HepG2 (cell line): ENCODE measurements around the gene SNX15. TPM values are rescaled to one million over a fixed set of nuclear protein-coding genes. Genes with fewer than 3 reads are reported as not detected.

Experiments used
- DZIP1 ChIP-seq: sonication (generic); formaldehyde crosslinking; IDR thresholded peaks from 2 replicates; pipeline ENCODE4 v1.5.0; 2020; ENCODE audit warnings: mild to moderate bottlenecking, missing genetic modification reagents
- ESRRA ChIP-seq: sonication (generic); formaldehyde crosslinking; IDR thresholded peaks from 2 replicates; pipeline ENCODE4 v1.5.1; 2020; ENCODE audit warnings: mild to moderate bottlenecking, low read depth, missing genetic modification reagents
- HMG20B ChIP-seq: conservative IDR thresholded peaks from 2 replicates; pipeline ENCODE4 v1.6.1; 2016; ENCODE audit warnings: missing genetic modification reagents, missing compliant biosample characterization
- MXD1 ChIP-seq: sonication (generic); formaldehyde crosslinking; IDR thresholded peaks from 2 replicates; pipeline ENCODE4 v1.4.0; 2020; ENCODE audit warnings: mild to moderate bottlenecking, missing genetic modification reagents
- NR0B2 ChIP-seq: sonication (generic); formaldehyde crosslinking; IDR thresholded peaks from 2 replicates; pipeline ENCODE4 v1.4.0; 2020; ENCODE audit warnings: mild to moderate bottlenecking, missing genetic modification reagents
- PAWR ChIP-seq: sonication (generic); formaldehyde crosslinking; IDR thresholded peaks from 2 replicates; pipeline ENCODE4 v1.4.0; 2020; ENCODE audit warnings: missing genetic modification reagents, mild to moderate bottlenecking, borderline replicate concordance
- SRSF4 ChIP-seq: fragments of 200-400 bp; formaldehyde crosslinking; IDR thresholded peaks from one replicate; pipeline ENCODE4 v1.6.1; 2018; ENCODE audit warnings: mild to moderate bottlenecking, low read depth, low read length, moderate library complexity; ENCODE audit not compliant: poor library complexity, severe bottlenecking
- ZNF138 ChIP-seq: sonication (generic); formaldehyde crosslinking; IDR thresholded peaks from 2 replicates; pipeline ENCODE4 v1.5.0; 2020; ENCODE audit warnings: mild to moderate bottlenecking, low read depth, missing genetic modification reagents
- ZNF20 ChIP-seq: sonication (generic); formaldehyde crosslinking; IDR thresholded peaks from 2 replicates; pipeline ENCODE4 v1.4.0; 2020; ENCODE audit warnings: mild to moderate bottlenecking, moderate library complexity, missing genetic modification reagents
- ZNF24 ChIP-seq: fragments of 450-650 bp; IDR thresholded peaks from 2 replicates; pipeline ENCODE4 v1.6.1; 2017; ENCODE audit warnings: antibody characterized with exemption, mild to moderate bottlenecking
- ZNF329 ChIP-seq: sonication (generic); formaldehyde crosslinking; IDR thresholded peaks from 2 replicates; pipeline ENCODE4 v1.9.0; 2021; ENCODE audit warnings: low read depth, mild to moderate bottlenecking, missing genetic modification reagents
- polyA plus RNA-seq, 8 experiments: library from polyadenylated mRNA; depleted of rRNA in 3 of 8; stranded (reverse) in 7 of 8; unstranded in 1 of 8; fragments of >200 nt; fragmentation: Illumina TruSeq in 4 of 8; extraction: Trizol in 4 of 8; gene quantifications; 2 replicates each; pipeline versions ENCODE4 v1.2.1 to v1.2.3, GENCODE V29; 2011 to 2016; ENCODE audit warnings: low read depth in 4 of 8, missing spikeins in 1 of 8, mixed read lengths in 1 of 8; ENCODE audit not compliant: insufficient read depth in 1 of 8
- total RNA-seq, 5 experiments: library from RNA; depleted of rRNA; stranded (reverse); fragments of >200 nt; fragmentation: Illumina TruSeq; extraction: Trizol; gene quantifications; 2 replicates each; pipeline ENCODE4 v1.2.3, GENCODE V29; 2016; ENCODE audit warnings: low read depth in 1 of 5
- TF ChIP-seq, protein P1 (sequence below): sonication (generic); formaldehyde crosslinking; conservative IDR thresholded peaks from 2 replicates; pipeline ENCODE4 v1.4.0; 2020; ENCODE audit warnings: missing genetic modification reagents
- TF ChIP-seq, protein P2 (sequence below): sonication (generic); formaldehyde crosslinking; conservative IDR thresholded peaks from 2 replicates; pipeline ENCODE4 v1.4.0; 2020; ENCODE audit warnings: missing genetic modification reagents
- TF ChIP-seq, protein P3 (sequence below): sonication (generic); formaldehyde crosslinking; IDR thresholded peaks from 2 replicates; pipeline ENCODE4 v1.4.0; 2020; ENCODE audit warnings: mild to moderate bottlenecking, missing genetic modification reagents
- TF ChIP-seq, protein P4 (sequence below): sonication (generic); formaldehyde crosslinking; IDR thresholded peaks from 2 replicates; pipeline ENCODE4 v1.4.0; 2020; ENCODE audit warnings: missing genetic modification reagents

SNX15 gene
- total and polyA plus RNA-seq, 2 of the 13 experiments (the other 11 are each of a cell fraction or from before 2014, with no cell fraction given), result 19.1 to 22.6 TPM

DNA sequence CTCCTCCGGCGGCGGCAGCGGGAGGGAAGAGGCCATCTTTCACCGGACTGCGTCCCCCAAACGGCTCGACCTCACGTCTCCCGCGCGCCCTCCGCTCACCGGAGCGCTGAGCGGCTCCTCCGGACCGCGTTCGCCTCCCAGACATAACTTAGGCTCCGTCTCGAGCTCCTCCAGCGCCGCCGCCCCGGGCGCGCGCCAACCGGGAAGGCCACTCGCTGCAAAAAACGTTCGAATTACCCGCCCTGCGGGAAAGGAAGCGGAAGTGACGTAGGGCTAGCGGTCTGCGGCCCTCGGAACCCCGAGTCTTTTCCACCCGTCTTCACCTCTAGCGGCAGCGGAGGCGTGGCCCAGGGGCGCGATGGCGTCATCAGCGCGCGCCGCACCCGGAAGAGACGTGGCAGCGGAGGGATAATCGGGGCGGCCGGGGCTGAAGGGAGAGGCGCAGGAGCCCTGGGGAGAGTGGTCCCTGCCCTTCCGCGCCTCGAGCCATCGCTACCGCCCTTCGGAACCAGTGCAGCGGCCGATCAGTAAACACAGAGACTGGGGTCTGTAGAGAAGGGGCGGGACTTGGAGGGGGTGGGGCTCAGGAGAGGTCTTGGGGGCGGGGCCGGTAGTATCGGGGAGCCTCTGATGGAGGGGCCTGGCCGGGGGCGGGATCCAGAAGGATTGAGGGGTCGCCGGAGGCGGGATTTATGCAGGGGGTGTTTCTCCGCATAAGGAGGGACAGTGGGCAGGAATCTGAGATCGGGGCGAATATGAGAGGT lies 56.8 kb downstream of the SNX15 start, which contains the start of the genes CDCA5 and ZFPL1 (continued):
- TF ChIP-seq PAWR, result no peak
- TF ChIP-seq SRSF4, result no peak
- TF ChIP-seq, protein P1, sequence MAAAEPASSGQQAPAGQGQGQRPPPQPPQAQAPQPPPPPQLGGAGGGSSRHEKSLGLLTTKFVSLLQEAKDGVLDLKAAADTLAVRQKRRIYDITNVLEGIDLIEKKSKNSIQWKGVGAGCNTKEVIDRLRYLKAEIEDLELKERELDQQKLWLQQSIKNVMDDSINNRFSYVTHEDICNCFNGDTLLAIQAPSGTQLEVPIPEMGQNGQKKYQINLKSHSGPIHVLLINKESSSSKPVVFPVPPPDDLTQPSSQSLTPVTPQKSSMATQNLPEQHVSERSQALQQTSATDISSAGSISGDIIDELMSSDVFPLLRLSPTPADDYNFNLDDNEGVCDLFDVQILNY (CRISPR knock-in tag), result peak; percentile 100
- TF ChIP-seq MXD1 (CRISPR knock-in tag), result peak; percentile 82
- no peak for TF ChIP-seq HMG20B (CRISPR knock-in tag)
- TF ChIP-seq, protein P2, sequence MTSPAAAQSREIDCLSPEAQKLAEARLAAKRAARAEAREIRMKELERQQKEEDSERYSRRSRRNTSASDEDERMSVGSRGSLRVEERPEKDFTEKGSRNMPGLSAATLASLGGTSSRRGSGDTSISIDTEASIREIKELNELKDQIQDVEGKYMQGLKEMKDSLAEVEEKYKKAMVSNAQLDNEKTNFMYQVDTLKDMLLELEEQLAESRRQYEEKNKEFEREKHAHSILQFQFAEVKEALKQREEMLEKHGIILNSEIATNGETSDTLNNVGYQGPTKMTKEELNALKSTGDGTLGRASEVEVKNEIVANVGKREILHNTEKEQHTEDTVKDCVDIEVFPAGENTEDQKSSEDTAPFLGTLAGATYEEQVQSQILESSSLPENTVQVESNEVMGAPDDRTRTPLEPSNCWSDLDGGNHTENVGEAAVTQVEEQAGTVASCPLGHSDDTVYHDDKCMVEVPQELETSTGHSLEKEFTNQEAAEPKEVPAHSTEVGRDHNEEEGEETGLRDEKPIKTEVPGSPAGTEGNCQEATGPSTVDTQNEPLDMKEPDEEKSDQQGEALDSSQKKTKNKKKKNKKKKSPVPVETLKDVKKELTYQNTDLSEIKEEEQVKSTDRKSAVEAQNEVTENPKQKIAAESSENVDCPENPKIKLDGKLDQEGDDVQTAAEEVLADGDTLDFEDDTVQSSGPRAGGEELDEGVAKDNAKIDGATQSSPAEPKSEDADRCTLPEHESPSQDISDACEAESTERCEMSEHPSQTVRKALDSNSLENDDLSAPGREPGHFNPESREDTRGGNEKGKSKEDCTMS (CRISPR knock-in tag), result no peak
- no peak for TF ChIP-seq DZIP1
- TF ChIP-seq ZNF24, result no peak
- TF ChIP-seq ESRRA (CRISPR knock-in tag), result peak; percentile 33; the same call in 1 of the 2 replicates
- no peak for TF ChIP-seq ZNF20 (CRISPR knock-in tag)
- no peak for TF ChIP-seq ZNF138 (CRISPR knock-in tag)
- TF ChIP-seq, protein P3, sequence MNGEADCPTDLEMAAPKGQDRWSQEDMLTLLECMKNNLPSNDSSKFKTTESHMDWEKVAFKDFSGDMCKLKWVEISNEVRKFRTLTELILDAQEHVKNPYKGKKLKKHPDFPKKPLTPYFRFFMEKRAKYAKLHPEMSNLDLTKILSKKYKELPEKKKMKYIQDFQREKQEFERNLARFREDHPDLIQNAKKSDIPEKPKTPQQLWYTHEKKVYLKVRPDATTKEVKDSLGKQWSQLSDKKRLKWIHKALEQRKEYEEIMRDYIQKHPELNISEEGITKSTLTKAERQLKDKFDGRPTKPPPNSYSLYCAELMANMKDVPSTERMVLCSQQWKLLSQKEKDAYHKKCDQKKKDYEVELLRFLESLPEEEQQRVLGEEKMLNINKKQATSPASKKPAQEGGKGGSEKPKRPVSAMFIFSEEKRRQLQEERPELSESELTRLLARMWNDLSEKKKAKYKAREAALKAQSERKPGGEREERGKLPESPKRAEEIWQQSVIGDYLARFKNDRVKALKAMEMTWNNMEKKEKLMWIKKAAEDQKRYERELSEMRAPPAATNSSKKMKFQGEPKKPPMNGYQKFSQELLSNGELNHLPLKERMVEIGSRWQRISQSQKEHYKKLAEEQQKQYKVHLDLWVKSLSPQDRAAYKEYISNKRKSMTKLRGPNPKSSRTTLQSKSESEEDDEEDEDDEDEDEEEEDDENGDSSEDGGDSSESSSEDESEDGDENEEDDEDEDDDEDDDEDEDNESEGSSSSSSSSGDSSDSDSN (CRISPR knock-in tag), result peak; percentile 68
- TF ChIP-seq, protein P4, sequence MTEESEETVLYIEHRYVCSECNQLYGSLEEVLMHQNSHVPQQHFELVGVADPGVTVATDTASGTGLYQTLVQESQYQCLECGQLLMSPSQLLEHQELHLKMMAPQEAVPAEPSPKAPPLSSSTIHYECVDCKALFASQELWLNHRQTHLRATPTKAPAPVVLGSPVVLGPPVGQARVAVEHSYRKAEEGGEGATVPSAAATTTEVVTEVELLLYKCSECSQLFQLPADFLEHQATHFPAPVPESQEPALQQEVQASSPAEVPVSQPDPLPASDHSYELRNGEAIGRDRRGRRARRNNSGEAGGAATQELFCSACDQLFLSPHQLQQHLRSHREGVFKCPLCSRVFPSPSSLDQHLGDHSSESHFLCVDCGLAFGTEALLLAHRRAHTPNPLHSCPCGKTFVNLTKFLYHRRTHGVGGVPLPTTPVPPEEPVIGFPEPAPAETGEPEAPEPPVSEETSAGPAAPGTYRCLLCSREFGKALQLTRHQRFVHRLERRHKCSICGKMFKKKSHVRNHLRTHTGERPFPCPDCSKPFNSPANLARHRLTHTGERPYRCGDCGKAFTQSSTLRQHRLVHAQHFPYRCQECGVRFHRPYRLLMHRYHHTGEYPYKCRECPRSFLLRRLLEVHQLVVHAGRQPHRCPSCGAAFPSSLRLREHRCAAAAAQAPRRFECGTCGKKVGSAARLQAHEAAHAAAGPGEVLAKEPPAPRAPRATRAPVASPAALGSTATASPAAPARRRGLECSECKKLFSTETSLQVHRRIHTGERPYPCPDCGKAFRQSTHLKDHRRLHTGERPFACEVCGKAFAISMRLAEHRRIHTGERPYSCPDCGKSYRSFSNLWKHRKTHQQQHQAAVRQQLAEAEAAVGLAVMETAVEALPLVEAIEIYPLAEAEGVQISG (CRISPR knock-in tag), result peak; percentile 92
- no peak for TF ChIP-seq ZNF329 (CRISPR knock-in tag)
- TF ChIP-seq NR0B2, result 0 out of 2 replicates have a peak, but pooled peaks have one; percentile 47
